RWPE2 (cell line): ENCODE data around the gene KCNIP1.
A peak's percentile ranks its signal among the peaks of the same experiment; 100 is the strongest.

Experiments used
- ATAC-seq: fragments of 200-7000 bp; cut with Tn5 transposase; 3 replicates; pipeline ENCODE4 v1.9.1; 2021; ENCODE audit warnings: low read depth
- DNase-seq: peaks from one replicate; pipeline ENCODE4 v3.0.0-alpha.2; 2020; ENCODE audit warnings: low spot score
- H3K27ac ChIP-seq: fragments of 450-650 bp; 2 replicates; pipeline ENCODE4 v1.5.1; 2017; ENCODE audit warnings: mild to moderate bottlenecking; ENCODE audit not compliant: poor library complexity, severe bottlenecking
- H3K27me3 ChIP-seq: fragments of 250-450 bp; sonication (Bioruptor Pico); 2 replicates; pipeline ENCODE4 v1.5.1; 2021; ENCODE audit warnings: mild to moderate bottlenecking, moderate library complexity; ENCODE audit not compliant: insufficient read depth, poor library complexity, severe bottlenecking
- H3K36me3 ChIP-seq: fragments of 250-450 bp; sonication (Bioruptor Pico); 2 replicates; pipeline ENCODE4 v1.5.1; 2020; ENCODE audit warnings: low read depth, mild to moderate bottlenecking, moderate library complexity
- H3K4me1 ChIP-seq: fragments of 250-450 bp; sonication (Bioruptor Pico); 2 replicates; pipeline ENCODE4 v1.5.1; 2021; ENCODE audit warnings: mild to moderate bottlenecking, moderate library complexity; ENCODE audit not compliant: insufficient read depth, poor library complexity, severe bottlenecking
- H3K4me3 ChIP-seq: fragments of 250-450 bp; sonication (Bioruptor Pico); 2 replicates; pipeline ENCODE4 v1.5.1; 2021; ENCODE audit warnings: mild to moderate bottlenecking, moderate library complexity; ENCODE audit not compliant: severe bottlenecking
- H3K9me3 ChIP-seq: fragments of 250-450 bp; sonication (Bioruptor Pico); 2 replicates; pipeline ENCODE4 v1.5.1; 2021; ENCODE audit warnings: mild to moderate bottlenecking, moderate library complexity; ENCODE audit not compliant: severe bottlenecking
- TF ChIP-seq, protein P1 (sequence below): fragments of 450-650 bp; IDR thresholded peaks from one replicate; pipeline ENCODE4 v1.5.1; 2017; ENCODE audit warnings: mild to moderate bottlenecking, moderate library complexity; ENCODE audit not compliant: poor library complexity, severe bottlenecking

KCNIP1 gene

DNA sequence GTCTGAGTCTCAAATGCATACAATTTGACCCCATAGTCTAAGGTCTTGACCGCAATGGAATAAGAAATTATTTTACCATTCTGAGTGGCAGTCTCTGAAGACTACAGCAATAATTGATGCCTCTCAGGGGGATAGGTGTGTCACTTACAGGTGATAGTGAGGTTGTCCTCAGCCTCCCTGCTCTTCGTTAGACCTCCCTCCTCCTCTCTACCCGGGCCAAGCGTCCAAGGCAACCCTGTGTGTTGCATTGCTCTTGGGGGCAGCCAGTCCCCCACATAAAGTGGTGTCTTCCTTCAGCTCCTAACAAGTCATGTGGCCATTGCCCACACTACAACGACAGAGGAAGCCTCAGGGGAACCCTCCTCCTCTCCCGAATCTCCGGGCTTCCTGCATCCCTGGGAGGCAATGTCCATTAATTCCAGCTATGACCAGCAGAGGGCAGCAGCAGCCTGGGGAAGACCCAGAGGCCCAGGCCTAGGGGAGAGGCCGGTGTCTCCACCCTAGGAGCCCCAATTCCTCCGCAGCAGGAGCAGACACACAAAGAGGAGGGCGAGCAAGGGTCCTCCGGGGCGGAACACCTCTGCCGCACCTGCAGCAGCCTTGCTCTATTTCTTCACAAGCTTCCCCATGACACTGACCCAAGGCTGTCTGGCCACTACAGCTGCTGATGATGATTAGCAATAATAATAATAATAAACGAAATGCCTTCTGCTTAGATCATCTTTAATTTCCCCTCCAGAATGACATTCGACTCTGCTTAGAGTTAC lies 134.8 kb downstream of the KCNIP1 start:
- no peaks in the 10 kb centered on the region for H3K9me3 ChIP-seq
- DNase-seq (peak; percentile 69), ATAC-seq (peak; percentile 80)
- peaks cover 5% of the 10 kb centered on the region for H3K4me1 ChIP-seq
- no peaks in the 10 kb centered on the region for H3K27me3 ChIP-seq
- H3K27ac ChIP-seq, result no peak overlapping the region
- TF ChIP-seq, protein P1, sequence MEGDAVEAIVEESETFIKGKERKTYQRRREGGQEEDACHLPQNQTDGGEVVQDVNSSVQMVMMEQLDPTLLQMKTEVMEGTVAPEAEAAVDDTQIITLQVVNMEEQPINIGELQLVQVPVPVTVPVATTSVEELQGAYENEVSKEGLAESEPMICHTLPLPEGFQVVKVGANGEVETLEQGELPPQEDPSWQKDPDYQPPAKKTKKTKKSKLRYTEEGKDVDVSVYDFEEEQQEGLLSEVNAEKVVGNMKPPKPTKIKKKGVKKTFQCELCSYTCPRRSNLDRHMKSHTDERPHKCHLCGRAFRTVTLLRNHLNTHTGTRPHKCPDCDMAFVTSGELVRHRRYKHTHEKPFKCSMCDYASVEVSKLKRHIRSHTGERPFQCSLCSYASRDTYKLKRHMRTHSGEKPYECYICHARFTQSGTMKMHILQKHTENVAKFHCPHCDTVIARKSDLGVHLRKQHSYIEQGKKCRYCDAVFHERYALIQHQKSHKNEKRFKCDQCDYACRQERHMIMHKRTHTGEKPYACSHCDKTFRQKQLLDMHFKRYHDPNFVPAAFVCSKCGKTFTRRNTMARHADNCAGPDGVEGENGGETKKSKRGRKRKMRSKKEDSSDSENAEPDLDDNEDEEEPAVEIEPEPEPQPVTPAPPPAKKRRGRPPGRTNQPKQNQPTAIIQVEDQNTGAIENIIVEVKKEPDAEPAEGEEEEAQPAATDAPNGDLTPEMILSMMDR, result peak; percentile 98
- H3K36me3 ChIP-seq, result no peaks in the 10 kb centered on the region
- H3K4me3 ChIP-seq, result no peak overlapping the region

DNA sequence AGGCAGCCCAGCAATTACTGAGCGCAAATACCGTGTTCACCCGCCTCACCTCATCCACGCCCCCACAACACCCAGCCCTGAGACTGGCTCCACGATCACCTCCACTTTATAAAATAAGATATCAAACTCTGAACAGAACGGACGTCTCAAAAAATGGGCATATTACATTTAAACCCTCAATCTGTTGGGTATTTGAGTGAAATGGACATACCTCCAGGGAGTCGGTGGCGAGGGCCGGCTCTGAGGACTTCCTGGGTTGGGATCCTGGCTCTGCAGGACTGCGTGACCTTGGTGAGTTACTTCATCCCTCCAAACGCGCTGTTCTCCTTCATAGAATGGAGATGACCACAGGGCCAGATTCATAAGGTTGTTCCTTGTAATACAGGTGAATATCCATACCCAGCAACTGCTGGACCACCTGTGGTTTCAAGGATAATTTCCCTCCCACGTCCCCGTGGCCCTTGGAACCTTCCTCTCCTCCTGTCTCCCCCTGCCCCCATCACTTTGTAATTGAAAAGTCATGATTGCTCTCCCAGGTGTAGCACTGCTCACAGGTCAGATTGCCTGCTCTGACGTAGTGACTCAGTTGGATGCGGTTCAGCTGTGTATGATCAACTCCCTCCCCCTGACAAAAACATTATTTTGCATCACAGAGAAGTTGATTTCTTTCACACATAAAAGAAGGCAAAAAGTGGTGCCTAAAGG lies 135.6 kb downstream of the KCNIP1 start:
- Histone ChIP-seq H3K27me3 (no peaks in the 10 kb centered on the region), H3K27ac (no peak overlapping the region), H3K36me3 (no peaks in the 10 kb centered on the region), H3K4me1 (no peaks in the 10 kb centered on the region), H3K4me3 (no peak overlapping the region), H3K9me3 (no peaks in the 10 kb centered on the region)
- TF ChIP-seq, protein P1, result no peak
- ATAC-seq (no peak), DNase-seq (peak; percentile 37)

DNA sequence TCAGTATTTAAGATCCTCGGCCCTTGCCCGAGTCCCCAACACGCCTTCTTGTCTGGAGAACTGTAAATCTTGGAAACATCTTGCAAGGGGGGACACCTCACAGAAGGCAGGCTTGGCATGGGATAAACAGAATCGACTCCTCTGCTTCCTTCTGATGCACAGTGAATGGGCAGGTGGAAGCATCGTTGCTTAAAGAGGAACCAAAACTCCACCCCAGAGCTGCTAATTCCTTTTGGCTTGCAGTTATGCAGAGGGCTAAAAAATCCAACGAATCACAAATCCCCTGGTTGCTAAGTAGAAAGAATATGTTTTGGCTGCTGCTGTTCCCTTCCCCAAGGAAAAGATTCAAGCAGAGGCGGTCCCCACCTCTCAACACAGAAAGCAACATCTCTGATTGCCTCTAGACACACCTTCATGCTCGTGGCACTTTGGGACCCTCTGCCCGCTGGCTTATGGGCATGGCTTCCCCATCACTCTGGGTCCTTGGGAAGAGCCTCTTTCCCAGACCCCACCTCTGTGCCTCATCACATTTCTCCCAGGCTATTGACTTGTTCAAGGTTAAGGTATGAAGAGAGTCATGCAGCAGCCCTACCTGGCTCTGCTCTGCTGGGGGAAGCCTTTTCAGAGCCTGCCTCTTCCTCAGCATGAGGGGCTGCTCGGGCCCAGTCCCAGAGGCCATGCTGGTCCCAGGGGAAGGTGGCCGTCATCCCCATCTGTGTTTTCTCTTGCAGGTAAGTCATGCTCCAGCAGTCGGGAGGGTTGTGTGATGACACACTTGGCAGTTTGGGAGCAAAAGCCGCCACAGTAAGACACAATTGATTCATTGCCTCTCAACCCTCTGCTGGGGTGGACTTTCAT lies 137.1 kb downstream of the KCNIP1 start:
- DNase-seq, result peak; percentile 53
- Histone ChIP-seq H3K27me3 (no peaks in the 10 kb centered on the region), H3K4me3 (no peak overlapping the region), H3K27ac (no peak overlapping the region), H3K4me1 (no peaks in the 10 kb centered on the region), H3K9me3 (no peaks in the 10 kb centered on the region), H3K36me3 (no peaks in the 10 kb centered on the region)
- no peak for ATAC-seq
- TF ChIP-seq, protein P1, result no peak

DNA sequence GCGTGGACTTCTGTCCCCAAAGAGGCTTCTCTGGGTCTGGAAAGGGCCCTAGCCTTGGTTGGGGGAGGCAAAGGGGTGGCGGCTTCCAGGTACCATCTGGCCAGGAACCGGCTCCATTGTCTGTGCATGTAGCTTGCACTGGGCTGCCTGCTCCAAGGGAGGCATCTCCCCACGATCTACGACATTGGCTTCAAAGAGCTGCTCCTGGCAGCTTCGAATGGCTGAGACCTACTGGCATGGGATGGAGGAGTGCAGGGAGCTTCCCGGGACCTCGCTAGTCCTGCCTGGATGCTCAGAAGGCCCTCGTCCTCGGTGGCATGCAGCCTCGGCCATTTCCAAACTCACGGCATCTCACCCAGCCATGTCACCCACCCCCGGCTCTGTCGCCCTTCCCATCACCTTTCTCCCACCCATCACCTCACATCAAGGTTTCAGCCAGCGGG lies 137.8 kb downstream of the KCNIP1 start:
- Histone ChIP-seq H3K4me3 (no peak overlapping the region), H3K9me3 (no peaks in the 10 kb centered on the region), H3K27me3 (no peaks in the 10 kb centered on the region), H3K36me3 (no peaks in the 10 kb centered on the region), H3K4me1 (no peaks in the 10 kb centered on the region), H3K27ac (no peak overlapping the region)
- DNase-seq (no peak), ATAC-seq (no peak)
- TF ChIP-seq, protein P1, result no peak
